ENCODE data around the gene XPO5. TPM values are rescaled to one million over a fixed set of nuclear protein-coding genes. Genes with fewer than 3 reads are reported as not detected.
"Not testable (repeated sequence)": the region's sequence is repeated elsewhere in the genome, so short reads cannot be mapped to it uniquely, and the experiment has no call there.

XPO5 gene
- total RNA-seq, 2 donors from 2014 or later = 23.1 to 32.3 TPM

DNA sequence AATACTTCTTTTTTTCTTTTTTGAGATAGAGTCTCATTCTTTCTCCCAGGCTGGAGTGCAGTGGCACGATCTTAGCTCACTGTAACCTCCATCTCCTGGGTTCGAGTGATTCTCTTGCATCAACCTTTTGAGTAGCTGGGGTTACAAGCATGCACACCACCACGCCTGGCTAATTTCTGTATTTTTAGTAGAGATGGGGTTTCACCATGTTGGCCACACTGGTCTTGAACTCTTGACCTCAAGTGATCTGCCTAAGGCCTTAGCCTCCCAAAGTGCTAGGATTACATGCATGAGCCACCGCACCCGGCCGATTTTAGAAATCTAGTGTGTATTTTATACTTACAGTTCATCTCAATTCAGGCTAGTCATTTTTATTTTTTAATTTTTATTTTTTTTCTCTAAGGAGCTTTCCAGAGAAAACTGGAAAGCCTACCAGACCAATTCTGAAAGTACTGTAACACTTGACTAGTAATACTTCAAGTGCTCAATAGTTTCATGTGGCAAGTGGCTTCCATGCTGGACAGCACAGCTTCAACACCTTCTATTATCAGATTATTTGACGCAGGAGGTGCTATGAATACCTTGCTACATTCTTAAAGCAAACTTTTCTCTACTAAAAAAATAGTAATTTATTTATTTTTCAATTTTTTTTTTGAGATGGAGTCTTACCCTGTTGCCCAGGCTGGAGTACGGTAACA, 33.9 kb downstream of the XPO5 start:
- intact Hi-C loops (cut with DNase I) = no loop called here
- TF ChIP-seq, protein P1, sequence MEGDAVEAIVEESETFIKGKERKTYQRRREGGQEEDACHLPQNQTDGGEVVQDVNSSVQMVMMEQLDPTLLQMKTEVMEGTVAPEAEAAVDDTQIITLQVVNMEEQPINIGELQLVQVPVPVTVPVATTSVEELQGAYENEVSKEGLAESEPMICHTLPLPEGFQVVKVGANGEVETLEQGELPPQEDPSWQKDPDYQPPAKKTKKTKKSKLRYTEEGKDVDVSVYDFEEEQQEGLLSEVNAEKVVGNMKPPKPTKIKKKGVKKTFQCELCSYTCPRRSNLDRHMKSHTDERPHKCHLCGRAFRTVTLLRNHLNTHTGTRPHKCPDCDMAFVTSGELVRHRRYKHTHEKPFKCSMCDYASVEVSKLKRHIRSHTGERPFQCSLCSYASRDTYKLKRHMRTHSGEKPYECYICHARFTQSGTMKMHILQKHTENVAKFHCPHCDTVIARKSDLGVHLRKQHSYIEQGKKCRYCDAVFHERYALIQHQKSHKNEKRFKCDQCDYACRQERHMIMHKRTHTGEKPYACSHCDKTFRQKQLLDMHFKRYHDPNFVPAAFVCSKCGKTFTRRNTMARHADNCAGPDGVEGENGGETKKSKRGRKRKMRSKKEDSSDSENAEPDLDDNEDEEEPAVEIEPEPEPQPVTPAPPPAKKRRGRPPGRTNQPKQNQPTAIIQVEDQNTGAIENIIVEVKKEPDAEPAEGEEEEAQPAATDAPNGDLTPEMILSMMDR (IDR thresholded peaks at IDR 0.05) = no peak
- H3K36me3 ChIP-seq = peaks cover 11% of the 10 kb centered on the region

DNA sequence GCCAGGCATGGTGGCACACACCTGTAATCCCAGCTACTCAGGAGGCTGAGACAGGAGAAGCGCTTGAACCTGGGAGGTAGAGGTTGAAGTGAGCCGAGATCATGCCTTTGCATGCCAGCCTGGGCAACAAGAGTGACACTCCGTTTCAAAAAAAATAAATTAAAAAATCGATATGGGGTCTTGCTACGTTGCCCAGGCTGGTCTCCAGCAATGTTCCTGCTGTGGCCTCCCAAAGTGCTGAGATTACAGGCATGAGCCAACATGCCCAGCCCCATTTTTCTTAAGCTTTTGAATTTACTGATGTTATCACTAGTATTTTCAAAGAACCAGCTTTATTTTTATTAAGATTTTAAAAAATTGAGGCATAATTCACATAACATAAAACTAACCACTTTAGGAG, 35.3 kb downstream of the XPO5 start:
- Histone ChIP-seq H3K4me3 (no peak overlapping the region), H3K4me1 (no peaks in the 10 kb centered on the region), H3K9me3 (no peaks in the 10 kb centered on the region), H3K27ac (no peak overlapping the region), H3K27me3 (no peaks in the 10 kb centered on the region), H3K9ac (ENCODE audit: low read depth in 2 of 2, low read length in 2 of 2) (no peak overlapping the region), H3K36me3 (peaks cover 11% of the 10 kb centered on the region)
- TF ChIP-seq, protein P1 (IDR thresholded peaks at IDR 0.05) = no peak
- intact Hi-C loops (cut with DNase I) = no loop called here
- no peak for DNase-seq

More for the DNA sequence above, 33.9 kb downstream of the XPO5 start:
- no peaks in the 10 kb centered on the region for H3K4me1 ChIP-seq
- H3K27me3 ChIP-seq = no peaks in the 10 kb centered on the region
- no peak overlapping the region for H3K9ac ChIP-seq (ENCODE audit: low read depth in 2 of 2, low read length in 2 of 2)
- no peak overlapping the region for H3K4me3 ChIP-seq
- no peak overlapping the region for H3K27ac ChIP-seq
- no peaks in the 10 kb centered on the region for H3K9me3 ChIP-seq
- no peak for DNase-seq

DNA sequence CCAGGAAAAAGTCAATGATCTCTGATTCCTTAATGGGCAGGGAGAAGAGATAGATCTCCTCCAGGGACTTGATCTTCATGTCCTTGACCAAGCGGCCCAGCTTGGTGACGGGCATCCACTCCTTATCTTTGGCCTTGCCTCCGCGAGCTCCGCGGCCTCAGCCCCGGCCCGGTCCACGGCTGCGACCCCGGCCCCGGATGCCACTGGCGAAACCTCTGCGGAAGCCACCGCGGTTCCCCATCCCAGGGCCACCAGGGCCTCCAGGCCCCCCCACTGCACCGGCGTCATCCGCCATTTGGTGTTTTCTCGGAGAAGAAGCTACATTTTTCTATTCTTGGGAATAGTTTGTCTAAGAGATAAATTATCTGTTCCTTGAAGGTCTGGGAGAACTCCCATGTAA, 36.4 kb downstream of the XPO5 start:
- H3K27me3 ChIP-seq; DNase-seq; H3K9me3 ChIP-seq; H3K4me3 ChIP-seq; intact Hi-C loops (cut with DNase I); H3K9ac ChIP-seq (ENCODE audit: low read depth in 2 of 2, low read length in 2 of 2); H3K27ac ChIP-seq; H3K4me1 ChIP-seq: not testable (repeated sequence)
- peaks cover 11% of the 10 kb centered on the region for H3K36me3 ChIP-seq

DNA sequence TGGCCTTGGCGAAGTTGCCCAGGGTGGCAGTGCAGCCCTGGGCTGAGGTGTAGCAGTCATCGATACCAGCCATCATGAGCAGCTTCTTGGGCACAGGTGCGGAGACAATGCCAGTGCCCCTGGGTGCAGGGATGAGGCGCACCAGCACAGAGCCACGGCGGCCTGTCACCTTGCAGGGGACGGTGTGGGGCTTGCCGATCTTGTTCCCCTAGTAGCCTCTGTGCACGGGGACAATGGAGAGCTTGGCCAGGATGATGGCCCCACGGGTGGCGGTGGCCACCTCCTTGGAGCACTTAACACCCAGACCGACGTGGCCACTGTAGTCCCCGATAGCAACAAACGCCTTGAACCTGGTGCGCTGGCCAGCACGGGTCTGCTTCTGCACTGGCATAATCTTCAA, 36.9 kb downstream of the XPO5 start:
- H3K9ac ChIP-seq (ENCODE audit: low read depth in 2 of 2, low read length in 2 of 2); H3K9me3 ChIP-seq; DNase-seq; intact Hi-C loops (cut with DNase I); H3K4me3 ChIP-seq; H3K4me1 ChIP-seq; H3K27ac ChIP-seq; H3K27me3 ChIP-seq: not testable (repeated sequence)
- H3K36me3 ChIP-seq = peaks cover 11% of the 10 kb centered on the region

DNA sequence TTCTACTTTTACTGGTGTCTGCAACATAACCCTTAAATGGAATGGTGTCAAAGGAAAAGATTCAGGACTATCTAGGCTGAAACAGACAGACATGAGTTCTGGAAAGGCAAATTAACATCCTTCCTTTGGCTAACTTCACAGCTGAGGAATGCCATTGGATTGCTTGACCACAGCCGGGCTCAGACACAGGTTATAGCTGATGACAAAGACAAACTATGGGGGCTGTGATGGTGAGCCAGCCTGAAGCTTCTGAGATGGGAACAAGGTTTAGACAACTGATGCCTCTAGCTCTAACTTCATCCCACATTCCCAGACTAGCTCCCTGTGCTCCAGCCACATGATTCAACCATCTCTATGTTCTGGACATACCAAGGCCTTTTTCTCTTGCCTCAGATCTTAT, 43.6 kb downstream of the XPO5 start:
- Histone ChIP-seq H3K4me3 (no peak overlapping the region), H3K9me3 (no peaks in the 10 kb centered on the region), H3K27me3 (no peaks in the 10 kb centered on the region), H3K27ac (no peak overlapping the region), H3K4me1 (no peaks in the 10 kb centered on the region), H3K36me3 (no peaks in the 10 kb centered on the region), H3K9ac (ENCODE audit: low read depth in 2 of 2, low read length in 2 of 2) (no peak overlapping the region)
- intact Hi-C loops (cut with DNase I) = no loop called here
- TF ChIP-seq, protein P1 (IDR thresholded peaks at IDR 0.05) = no peak
- DNase-seq = no peak

DNA sequence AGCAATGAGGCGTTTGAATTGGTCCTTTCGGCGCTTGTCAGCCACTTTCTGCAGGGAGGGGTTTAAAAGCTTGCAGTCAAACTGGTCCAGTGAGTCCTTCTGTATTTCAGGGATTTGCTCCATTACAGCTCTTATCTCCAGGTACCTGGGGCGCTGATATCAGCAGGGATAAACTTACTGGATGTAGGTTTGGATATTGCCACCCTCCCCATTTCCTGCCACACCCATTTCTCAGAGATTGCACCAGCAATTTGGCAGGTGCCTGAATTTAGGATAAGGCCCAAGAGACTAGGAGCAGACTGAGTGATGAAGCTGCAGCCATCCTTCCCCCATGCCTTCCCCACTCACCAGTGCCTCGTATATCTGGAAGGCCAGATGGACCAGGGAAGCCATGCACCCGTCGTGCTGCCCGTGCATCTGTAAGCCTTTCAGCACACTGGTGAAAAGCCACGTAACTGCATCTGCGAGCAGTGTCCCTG, 51.3 kb downstream of the XPO5 start:
- Histone ChIP-seq H3K9me3 (no peaks in the 10 kb centered on the region), H3K27ac (no peak overlapping the region), H3K9ac (ENCODE audit: low read depth in 2 of 2, low read length in 2 of 2) (no peak overlapping the region), H3K4me3 (no peak overlapping the region), H3K27me3 (no peaks in the 10 kb centered on the region), H3K4me1 (no peaks in the 10 kb centered on the region), H3K36me3 (peaks cover 14% of the 10 kb centered on the region)
- DNase-seq = no peak
- TF ChIP-seq, protein P1 (IDR thresholded peaks at IDR 0.05) = no peak
- intact Hi-C loops (cut with DNase I) = no loop called here

Data from colonic mucosa (tissue), 4 donors.